HepG2 (cell line): ENCODE data around the gene MICAL3. TPM values are rescaled to one million over a fixed set of nuclear protein-coding genes. Genes with fewer than 3 reads are reported as not detected.

Experiments used
- ATAC-seq: fragments of 200-7000 bp; cut with Tn5 transposase; 3 replicates; pipeline ENCODE4 v1.9.1; 2020; ENCODE audit warnings: mild to moderate bottlenecking, moderate library complexity
- BruUV-seq: library from RNA; stranded (reverse); fragments of 400-500 nt; replicated peaks from 2 replicates; lab custom pipeline; 2021; lab: Mats Ljungman, UMichigan
- CTCF ChIA-PET: fragments of 300-600 bp; formaldehyde crosslinking; extraction: SDS; loops from one replicate; lab custom pipeline; 2021; ENCODE audit warnings: low total read pairs, inconsistent platforms, low intra/inter-chr PET ratio; lab: Yijun Ruan, JAX
- POLR2A ChIA-PET: fragments of 350-600 bp; sonication (Branson Sonifier 250); formaldehyde crosslinking; loops from one replicate; lab custom pipeline; 2020; ENCODE audit warnings: antibody characterized with exemption, inconsistent platforms; lab: Yijun Ruan, JAX
- DNase-seq: peaks from one replicate; pipeline ENCODE4 v3.0.0-alpha.2; 2015; ENCODE audit warnings: low spot score
- FAIRE-seq: peaks from 3 replicates; lab custom pipeline; 2011; peaks lifted over from hg19 to GRCh38; lab: Jason Lieb, UNC
- H2AFZ ChIP-seq: one replicate; pipeline ENCODE4 v1.6.1; 2011; ENCODE audit warnings: low read length, inconsistent platforms
- H3K27ac ChIP-seq: fragments of 300-600 bp; 3 replicates; pipeline ENCODE4 v1.8.0; 2011; ENCODE audit warnings: mixed run types, mild to moderate bottlenecking, mixed read lengths, low read length, inconsistent platforms; ENCODE audit not compliant: insufficient read depth; ENCODE audit errors: extremely low read length
- H3K27me3 ChIP-seq, 2 experiments: fragments of 200-600 bp in 1 of 2; 2 replicates in 1 of 2; 3 replicates in 1 of 2; pipeline versions ENCODE4 v1.6.0 to v1.8.0; 2011; ENCODE audit warnings: low read length in 2 of 2, mild to moderate bottlenecking in 2 of 2, moderate library complexity in 2 of 2, inconsistent platforms in 1 of 2; ENCODE audit not compliant: insufficient read depth in 2 of 2, control insufficient read depth in 1 of 2
- H3K36me3 ChIP-seq, 2 experiments: fragments of 200-600 bp in 1 of 2; replicated peaks in 1 of 2; 2 replicates in 1 of 2; 3 replicates in 1 of 2; pipeline versions ENCODE4 v1.5.1 to v1.8.0; 2011; ENCODE audit warnings: low read length in 2 of 2, inconsistent platforms in 1 of 2; ENCODE audit not compliant: insufficient read depth in 2 of 2, control insufficient read depth in 1 of 2
- H3K4me1 ChIP-seq: 2 replicates; pipeline ENCODE4 v1.5.1; 2012; ENCODE audit warnings: low read length, inconsistent platforms; ENCODE audit not compliant: insufficient read depth
- H3K4me2 ChIP-seq: 2 replicates; pipeline ENCODE4 v1.6.0; 2011; ENCODE audit warnings: low read depth, low read length, inconsistent platforms
- H3K4me3 ChIP-seq, 3 experiments: fragments of 200-600 bp in 1 of 3; sonication (generic), shearing (Covaris generic) in 1 of 3; replicated peaks in 1 of 3; 2 replicates each; pipeline ENCODE4 v1.5.1; 2011 to 2016; ENCODE audit warnings: low read length in 3 of 3, inconsistent platforms in 2 of 3, low read depth in 2 of 3, mild to moderate bottlenecking in 2 of 3, control low read depth in 1 of 3, mixed read lengths in 1 of 3; ENCODE audit not compliant: insufficient read depth in 1 of 3
- H3K79me2 ChIP-seq: one replicate; pipeline ENCODE4 v1.6.1; 2011; ENCODE audit warnings: low read length, inconsistent platforms; ENCODE audit not compliant: insufficient read depth
- H3K9ac ChIP-seq: 2 replicates; pipeline ENCODE4 v1.6.0; 2011; ENCODE audit warnings: mild to moderate bottlenecking, low read depth, low read length, inconsistent platforms; ENCODE audit not compliant: insufficient read depth
- H3K9me3 ChIP-seq: 2 replicates; pipeline ENCODE4 v1.5.1; 2012; ENCODE audit warnings: mild to moderate bottlenecking, low read length
- H4K20me1 ChIP-seq: 2 replicates; pipeline ENCODE4 v1.6.0; 2011; ENCODE audit warnings: inconsistent platforms, mild to moderate bottlenecking, low read length, moderate library complexity; ENCODE audit not compliant: insufficient read depth
- ADNP ChIP-seq: sonication (generic); formaldehyde crosslinking; IDR thresholded peaks from 2 replicates; pipeline ENCODE4 v1.4.0; 2020; ENCODE audit warnings: missing genetic modification reagents
- BRCA1 ChIP-seq: sonication (generic); formaldehyde crosslinking; IDR thresholded peaks from 2 replicates; pipeline ENCODE4 v1.4.0; 2020; ENCODE audit warnings: missing genetic modification reagents
- DNMT3B ChIP-seq: conservative IDR thresholded peaks from 2 replicates; pipeline ENCODE4 v1.6.1; 2016; ENCODE audit warnings: missing biosample characterization, control low read depth
- HHEX ChIP-seq: IDR thresholded peaks from 2 replicates; pipeline ENCODE4 v1.6.1; 2016; ENCODE audit warnings: control low read depth
- HMG20A ChIP-seq: IDR thresholded peaks from 2 replicates; pipeline ENCODE4 v1.6.1; 2016; ENCODE audit warnings: borderline replicate concordance
- HMG20B ChIP-seq: conservative IDR thresholded peaks from 2 replicates; pipeline ENCODE4 v1.6.1; 2016; ENCODE audit warnings: missing genetic modification reagents, missing compliant biosample characterization
- MLXIP ChIP-seq: sonication (generic); formaldehyde crosslinking; IDR thresholded peaks from 2 replicates; pipeline ENCODE4 v1.9.0; 2021; ENCODE audit warnings: missing genetic modification reagents, borderline replicate concordance
- POLR2AphosphoS2 ChIP-seq: IDR thresholded peaks from 2 replicates; pipeline ENCODE4 v1.6.1; 2011; ENCODE audit warnings: low read depth, low read length, improper control_type of control experiment
- RNF219 ChIP-seq: sonication (generic); formaldehyde crosslinking; IDR thresholded peaks from 2 replicates; pipeline ENCODE4 v1.5.0; 2020; ENCODE audit warnings: mild to moderate bottlenecking, missing genetic modification reagents
- SNAPC4 ChIP-seq: sonication (generic); formaldehyde crosslinking; IDR thresholded peaks from 2 replicates; pipeline ENCODE4 v1.4.0; 2020; ENCODE audit warnings: mild to moderate bottlenecking, missing genetic modification reagents
- SOX13 ChIP-seq, 3 experiments: fragments of 450-650 bp in 1 of 3; sonication (generic) in 1 of 3; formaldehyde crosslinking in 1 of 3; IDR thresholded peaks in 2 of 3; conservative IDR thresholded peaks in 1 of 3; 2 replicates each; pipeline versions ENCODE4 v1.5.0 to v1.6.1; 2016 to 2020; ENCODE audit warnings: antibody characterized with exemption in 1 of 3, mild to moderate bottlenecking in 1 of 3, missing compliant biosample characterization in 1 of 3, missing genetic modification reagents in 1 of 3, moderate library complexity in 1 of 3
- ZBTB1 ChIP-seq: sonication (generic); formaldehyde crosslinking; IDR thresholded peaks from 2 replicates; pipeline ENCODE4 v1.4.0; 2020; ENCODE audit warnings: missing genetic modification reagents, borderline replicate concordance
- ZNF557 ChIP-seq: sonication (generic); formaldehyde crosslinking; IDR thresholded peaks from 2 replicates; pipeline ENCODE4 v1.4.0; 2020; ENCODE audit warnings: missing genetic modification reagents
- WGBS: methylation state at CpG from one replicate; pipeline ENCODE4 v1.1.6; 2017; ENCODE audit warnings: low lambda C conversion rate; 5-methylcytosine and 5-hydroxymethylcytosine counted together
- in situ Hi-C: cut with HindIII; loops from 2 replicates; pipeline ENCODE4 v1.10.0; 2017; ENCODE audit warnings: low pct_unique_long_range_greater_than_20kb; ENCODE audit not compliant: extremely low pct_ligation_motif_present
- intact Hi-C: fragments of 100-400 bp; cut with micrococcal nuclease; formaldehyde crosslinking; loops from one replicate; pipeline ENCODE4 v1.10.0; 2022; ENCODE audit not compliant: unreplicated experiment
- polyA plus RNA-seq, 8 experiments: library from polyadenylated mRNA; depleted of rRNA in 3 of 8; stranded (reverse) in 7 of 8; unstranded in 1 of 8; fragments of >200 nt; fragmentation: Illumina TruSeq in 4 of 8; extraction: Trizol in 4 of 8; gene quantifications; 2 replicates each; pipeline versions ENCODE4 v1.2.1 to v1.2.3, GENCODE V29; 2011 to 2016; ENCODE audit warnings: low read depth in 4 of 8, missing spikeins in 1 of 8, mixed read lengths in 1 of 8; ENCODE audit not compliant: insufficient read depth in 1 of 8
- total RNA-seq, 5 experiments: library from RNA; depleted of rRNA; stranded (reverse); fragments of >200 nt; fragmentation: Illumina TruSeq; extraction: Trizol; gene quantifications; 2 replicates each; pipeline ENCODE4 v1.2.3, GENCODE V29; 2016; ENCODE audit warnings: low read depth in 1 of 5

The MICAL3 gene
- total and polyA plus RNA-seq, 2 of the 13 experiments (the other 11 are each of a cell fraction or from before 2014, with no cell fraction given), result 5.3 to 12.5 TPM

- H2AFZ ChIP-seq, result no peak overlapping the region
- POLR2A ChIA-PET, result interaction anchor here (1.1 kb wide), 1 partner anchor 87 kb away, joined by 3 read pairs; no protein-coding TSS in a partner anchor
- no peak for TF ChIP-seq ADNP (CRISPR knock-in tag)
- TF ChIP-seq HHEX (CRISPR knock-in tag), result no peak
- TF ChIP-seq ZNF557 (CRISPR knock-in tag), result no peak
- TF ChIP-seq HMG20B (CRISPR knock-in tag), result no peak
- no peak for TF ChIP-seq POLR2AphosphoS2
- TF ChIP-seq DNMT3B, result no peak
- no peak for TF ChIP-seq BRCA1
- TF ChIP-seq MLXIP (CRISPR knock-in tag), result no peak
- no peak for TF ChIP-seq SNAPC4 (CRISPR knock-in tag)
- no peak for TF ChIP-seq ZBTB1 (CRISPR knock-in tag)
- no peak for TF ChIP-seq HMG20A (CRISPR knock-in tag)
- no peak for TF ChIP-seq RNF219 (CRISPR knock-in tag)
- TF ChIP-seq SOX13 (IDR thresholded peaks at IDR 0.05), result no peak
- no peak for TF ChIP-seq SOX13 (CRISPR knock-in tag; conservative IDR thresholded peaks at IDR 0.05 in 1 of 2, IDR thresholded peaks at IDR 0.05 in 1 of 2)
Measured at GRCh38 chr22:17957693-17958092, 66.7 kb downstream of the MICAL3 start.

More at GRCh38 chr22:17957693-17958092, 66.7 kb downstream of the MICAL3 start:
- DNase-seq, result no peak
- Histone ChIP-seq H3K36me3 (peaks cover 3% of the 10 kb centered on the region in 2 experiments; a peak in 1 of 5 replicates), H3K4me1 (peaks cover 37% of the 10 kb centered on the region), H3K9ac (no peak overlapping the region), H4K20me1 (no peaks in the 10 kb centered on the region), H3K79me2 (peaks cover 46% of the 10 kb centered on the region), H3K9me3 (no peaks in the 10 kb centered on the region), H3K4me2 (no peak overlapping the region), H3K4me3 (no peak overlapping the region), H3K27me3 (no peaks in the 10 kb centered on the region), H3K27ac (no peak overlapping the region)
- CTCF ChIA-PET, result no interaction called here
- no TSS peak for BruUV-seq
- in situ Hi-C loops (no loop called here), intact Hi-C loops (loop anchor here (10.0 kb wide), 1 partner anchor 63 kb away; no protein-coding TSS in a partner anchor)
- no peak for ATAC-seq
- no peak for FAIRE-seq
- WGBS, result 91% methylated on average over 6 of the region's 6 CpGs
